Diencephalon (tissue), 1 donor: Measurements from ENCODE around the gene CCDC60. TPM values are rescaled to one million over a fixed set of nuclear protein-coding genes. Genes with fewer than 3 reads are reported as not detected.

Experiments used
- total RNA-seq: library from RNA; depleted of rRNA; stranded (reverse); fragments of >200 nt; gene quantifications from one replicate; pipeline ENCODE4 v1.2.3, GENCODE V29; 2014

The CCDC60 gene, protein sequence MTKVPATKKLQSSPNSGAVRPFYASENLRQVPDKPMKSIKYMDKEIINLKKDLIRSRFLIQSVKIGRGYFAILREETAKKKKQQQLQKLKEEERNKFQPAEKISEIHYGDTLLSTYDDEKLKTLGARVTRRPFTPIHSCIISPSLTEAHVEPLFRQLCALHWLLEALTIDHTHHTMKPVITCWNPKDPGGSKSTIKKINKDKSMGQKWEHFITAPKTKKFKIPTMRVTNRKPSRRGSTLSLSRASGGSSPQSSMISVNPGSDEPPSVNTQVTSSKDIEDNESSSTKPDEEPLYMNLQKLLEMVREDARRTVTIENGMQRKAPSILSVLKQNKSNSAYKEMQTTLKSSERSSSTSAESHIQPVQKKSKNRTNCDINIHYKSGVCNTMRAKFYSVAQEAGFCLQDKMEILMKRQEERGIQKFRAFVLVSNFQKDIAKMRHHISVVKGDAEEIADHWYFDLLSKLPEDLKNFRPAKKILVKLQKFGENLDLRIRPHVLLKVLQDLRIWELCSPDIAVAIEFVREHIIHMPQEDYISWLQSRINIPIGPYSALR
- total RNA-seq, result 1.4 TPM

DNA sequence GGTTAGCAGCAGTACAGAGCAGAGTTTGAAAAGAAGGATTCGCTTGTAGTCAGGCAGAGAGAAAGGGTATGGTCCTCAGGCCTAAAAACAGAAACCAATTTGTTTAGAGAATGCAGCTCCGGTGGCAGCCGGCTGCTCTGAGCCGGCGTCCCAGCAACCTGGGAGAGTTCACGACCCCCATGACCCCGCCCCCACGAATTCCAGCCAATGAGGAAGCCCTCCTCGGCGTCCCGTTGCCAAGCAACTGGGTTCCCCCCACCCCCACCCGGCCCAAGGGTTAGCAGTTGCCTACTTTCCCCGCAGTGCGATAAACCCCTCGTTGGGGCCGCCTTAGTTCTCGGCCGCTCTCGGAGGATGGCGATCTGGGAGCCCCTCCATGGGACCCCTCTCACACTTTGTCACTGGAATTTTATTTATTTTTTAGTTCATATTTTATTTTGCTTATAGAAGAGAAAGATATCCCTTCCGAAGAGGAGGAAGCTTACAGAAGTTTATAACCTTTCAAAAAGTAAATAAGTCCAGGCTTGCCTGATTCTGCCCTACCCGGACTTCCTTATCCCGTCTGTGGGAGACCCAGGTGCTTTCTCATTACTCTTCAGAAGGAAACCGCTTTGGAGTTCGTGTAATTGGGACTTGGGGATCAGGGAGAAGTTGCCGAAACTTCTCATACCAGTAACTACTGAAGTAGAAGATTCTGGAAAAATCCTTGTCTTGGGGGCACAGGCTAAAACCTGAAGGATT lies at the start of gene CCDC60:
TSS of gene CCDC60 (plus strand) at position 300 of the 741 bp plus-strand sequence. CDS start 448 bp downstream, outside the sequence.

Other genes with a start within 250 kb of the CCDC60 start
- gene HSPB8, start 155.8 kb upstream of the CCDC60 start, total RNA-seq, result 9.2 TPM